H1 (cell line): ENCODE measurements around the gene SLC25A45. TPM values are rescaled to one million over a fixed set of nuclear protein-coding genes. Genes with fewer than 3 reads are reported as not detected.

Experiments used
- BACH1 ChIP-seq: IDR thresholded peaks from 2 replicates; pipeline ENCODE4 v1.6.1; 2012; ENCODE audit warnings: low read length, improper control_type of control experiment
- CHD7 ChIP-seq: fragments of 300-600 bp; sonication (generic); IDR thresholded peaks from 2 replicates; pipeline ENCODE4 v1.7.1; 2012; ENCODE audit warnings: low read length, moderate library complexity, mild to moderate bottlenecking, inconsistent platforms; ENCODE audit not compliant: insufficient replicate concordance
- FOSL1 ChIP-seq: IDR thresholded peaks from 2 replicates; pipeline ENCODE4 v1.6.1; 2011; ENCODE audit warnings: mild to moderate bottlenecking, low read depth, low read length, moderate library complexity; ENCODE audit not compliant: insufficient read depth
- KDM1A ChIP-seq: fragments of 200-600, 300-600 bp; sonication (generic); IDR thresholded peaks from 2 replicates; pipeline ENCODE4 v1.7.1; 2016; ENCODE audit warnings: mild to moderate bottlenecking, low read length, borderline replicate concordance
- POLR2AphosphoS5 ChIP-seq: IDR thresholded peaks from 2 replicates; pipeline ENCODE4 v1.6.1; 2011; ENCODE audit warnings: low read depth, low read length
- SAP30 ChIP-seq: fragments of 300-600 bp; sonication (generic); IDR thresholded peaks from 2 replicates; pipeline ENCODE4 v1.7.1; 2012; ENCODE audit warnings: low read length, moderate library complexity, mild to moderate bottlenecking, inconsistent platforms; ENCODE audit not compliant: insufficient read depth, insufficient replicate concordance
- TEAD4 ChIP-seq: IDR thresholded peaks from 2 replicates; pipeline ENCODE4 v1.6.1; 2012; ENCODE audit warnings: low read depth, low read length, inconsistent platforms, mixed read lengths
- polyA plus RNA-seq, 7 experiments: library from polyadenylated mRNA; depleted of rRNA in 3 of 7; stranded (reverse) in 5 of 7; unstranded in 2 of 7; fragments of >200 nt in 5 of 7; fragments of 200-250 nt in 2 of 7; gene quantifications; 1 replicate in 5 of 7; 2 replicates in 1 of 7; 4 replicates in 1 of 7; pipeline versions ENCODE4 v1.2.1 to v1.2.3, GENCODE V29; 2011 to 2013; ENCODE audit warnings: missing spikeins in 2 of 7, mixed read lengths in 2 of 7
- total RNA-seq: library from RNA; stranded (reverse); fragmentation: NEBNext Ultra II Directional; extraction: Animal tissue kit (Norgen Biotek cat#: 25700); gene quantifications from 2 replicates; pipeline ENCODE4 v1.2.1, GENCODE V29; 2021

SLC25A45 gene
- total and polyA plus RNA-seq, 2 of the 8 experiments (the other 6 are each of a cell fraction or from before 2014, with no cell fraction given): 0.54 to 0.59 TPM

- TF ChIP-seq CHD7 (no peak), FOSL1 (no peak), SAP30 (no peak), POLR2AphosphoS5 (no peak), BACH1 (no peak), TEAD4 (no peak), KDM1A (no peak)
Observed at GRCh38 chr11:65395961-65396530, 13.6 kb upstream of the SLC25A45 start (continued).
